Measurements from ENCODE around the gene HAO2.
A peak's percentile ranks its signal among the peaks of the same experiment; 100 is the strongest.
"Not testable (repeated sequence)": the region's sequence is repeated elsewhere in the genome, so short reads cannot be mapped to it uniquely, and the experiment has no call there.

The HAO2 gene

DNA sequence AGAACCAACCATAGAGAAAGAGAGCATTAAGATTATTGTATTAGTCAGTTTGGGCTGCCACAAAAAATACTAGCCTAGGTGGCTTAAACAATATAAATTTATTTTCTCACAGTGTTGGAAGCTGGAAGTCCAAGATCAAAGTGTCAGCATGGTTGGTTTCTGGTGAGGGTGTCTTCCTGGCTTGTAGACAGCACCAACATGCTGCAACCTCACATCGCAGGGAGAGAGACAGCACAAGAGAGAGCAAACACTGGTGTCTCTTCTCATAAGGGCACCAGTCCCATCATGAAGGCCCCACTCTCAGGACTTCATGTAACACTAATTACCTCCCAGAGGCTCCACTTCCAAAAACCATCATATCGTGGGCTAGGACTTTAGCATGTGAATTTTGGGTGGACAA lies 30.6 kb upstream of the HAO2 start:
- Histone ChIP-seq H3K4me3 (no peak overlapping the region), H3K27ac (no peak overlapping the region), H3K9ac (no peak overlapping the region), H4K20me1 (no peaks in the 10 kb centered on the region), H3K9me3 (replicated peaks in 1 of 11) (peaks cover 0 to 12% (median 4%) of the 10 kb centered on the region in 11 experiments; a peak in 5 of 22 replicates), H3K4me1 (no peaks in the 10 kb centered on the region), H3K36me3 (no peaks in the 10 kb centered on the region), H3K4me2 (no peak overlapping the region), H3K27me3 (no peaks in the 10 kb centered on the region)
- no peak for TF ChIP-seq Cebpa-rat (IDR thresholded peaks at IDR 0.05)

DNA sequence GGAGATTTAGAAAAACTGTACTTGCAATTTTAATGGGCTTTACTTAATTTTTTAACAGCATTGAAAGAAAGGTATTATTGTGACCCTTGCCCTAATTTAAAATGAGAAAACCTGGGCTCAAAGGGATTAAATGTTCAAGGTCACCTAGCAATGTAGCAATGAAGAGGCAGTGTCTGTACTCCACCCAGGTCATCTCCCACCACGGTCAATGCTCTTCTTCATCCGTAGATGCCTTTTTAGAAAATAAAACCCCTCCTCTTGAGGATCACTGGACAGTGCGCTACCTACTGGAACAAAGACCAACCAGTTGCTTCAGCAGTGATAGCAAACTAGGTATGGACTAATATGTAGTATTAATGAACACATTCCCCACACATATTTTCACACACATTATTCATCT lies 29.8 kb upstream of the HAO2 start:
- Histone ChIP-seq H3K4me3 (no peak overlapping the region), H3K4me2 (no peak overlapping the region), H3K9me3 (replicated peaks in 1 of 11) (peaks cover 0 to 9% (median 2%) of the 10 kb centered on the region in 11 experiments; a peak in 4 of 22 replicates), H3K36me3 (no peaks in the 10 kb centered on the region), H3K27ac (no peak overlapping the region), H4K20me1 (no peaks in the 10 kb centered on the region), H3K27me3 (no peaks in the 10 kb centered on the region), H3K9ac (no peak overlapping the region), H3K4me1 (no peaks in the 10 kb centered on the region)
- TF ChIP-seq Cebpa-rat (IDR thresholded peaks at IDR 0.05), result no peak

DNA sequence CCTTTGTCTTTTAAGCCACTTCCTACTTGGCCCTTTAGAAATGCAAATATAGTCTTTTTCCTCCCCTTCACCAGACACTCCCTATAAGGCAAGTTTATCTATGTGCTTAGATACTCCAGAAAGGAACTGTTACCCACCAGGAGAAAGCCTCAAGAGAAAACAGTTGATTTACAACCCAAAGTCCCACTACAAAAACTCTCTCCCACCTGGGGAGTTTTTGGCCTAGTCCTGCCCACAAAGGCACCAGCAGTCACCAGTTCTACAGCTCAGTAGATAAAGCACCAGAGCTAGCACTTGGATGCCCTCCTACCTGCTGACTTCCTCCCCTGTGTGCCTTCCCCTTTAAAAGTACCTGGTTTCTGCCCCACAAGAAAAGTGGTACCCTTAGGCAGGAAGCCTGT lies 27.7 kb upstream of the HAO2 start:
- H3K27ac ChIP-seq, result no peak overlapping the region
- TF ChIP-seq Cebpa-rat (IDR thresholded peaks at IDR 0.05), result no peak
- H3K36me3 ChIP-seq, result no peaks in the 10 kb centered on the region
- H4K20me1 ChIP-seq, result no peaks in the 10 kb centered on the region
- H3K9me3 ChIP-seq (replicated peaks in 1 of 11), result peaks cover 9 to 12% (median 10%) of the 10 kb centered on the region in 11 experiments; a peak in 18 of 22 replicates
- no peak overlapping the region for H3K4me3 ChIP-seq
- no peak overlapping the region for H3K9ac ChIP-seq
- H3K4me2 ChIP-seq, result no peak overlapping the region
- no peaks in the 10 kb centered on the region for H3K27me3 ChIP-seq
- no peaks in the 10 kb centered on the region for H3K4me1 ChIP-seq

DNA sequence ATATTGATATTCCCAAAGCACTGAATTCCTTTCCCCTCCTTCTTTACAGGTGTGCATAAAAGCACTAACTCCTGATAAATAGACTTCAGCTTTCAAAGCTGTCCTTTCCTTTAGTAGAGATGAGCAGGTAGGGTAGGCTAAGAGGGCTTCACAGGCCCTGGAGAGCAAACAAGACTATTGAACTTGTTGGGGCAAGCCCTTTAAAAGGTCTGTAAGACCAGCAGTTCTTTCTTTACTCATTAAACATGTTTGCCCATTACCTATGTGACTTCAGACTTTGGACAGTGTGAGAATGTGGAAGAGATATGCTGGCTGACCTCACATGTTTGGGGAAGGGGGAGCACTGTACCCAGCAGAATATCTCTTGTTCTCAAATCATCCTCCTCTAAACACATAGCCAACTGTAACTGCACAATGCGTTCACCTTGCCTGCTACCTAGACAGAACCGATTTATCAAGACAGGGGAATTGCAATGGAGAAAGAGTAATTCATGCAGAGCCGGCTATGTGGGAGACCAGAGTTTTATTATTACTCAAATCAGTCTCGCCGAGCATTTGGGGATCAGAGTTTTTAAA lies 27.1 kb upstream of the HAO2 start:
- no peak for TF ChIP-seq Cebpa-rat (IDR thresholded peaks at IDR 0.05)
- no peak overlapping the region for H3K9ac ChIP-seq
- no peaks in the 10 kb centered on the region for H4K20me1 ChIP-seq
- H3K4me1 ChIP-seq, result no peaks in the 10 kb centered on the region
- no peak overlapping the region for H3K4me3 ChIP-seq
- H3K4me2 ChIP-seq, result no peak overlapping the region
- H3K36me3 ChIP-seq, result no peaks in the 10 kb centered on the region
- no peak overlapping the region for H3K27ac ChIP-seq
- H3K27me3 ChIP-seq, result no peaks in the 10 kb centered on the region
- peaks cover 9 to 12% (median 10%) of the 10 kb centered on the region in 11 experiments; a peak in 18 of 22 replicates for H3K9me3 ChIP-seq (replicated peaks in 1 of 11)

DNA sequence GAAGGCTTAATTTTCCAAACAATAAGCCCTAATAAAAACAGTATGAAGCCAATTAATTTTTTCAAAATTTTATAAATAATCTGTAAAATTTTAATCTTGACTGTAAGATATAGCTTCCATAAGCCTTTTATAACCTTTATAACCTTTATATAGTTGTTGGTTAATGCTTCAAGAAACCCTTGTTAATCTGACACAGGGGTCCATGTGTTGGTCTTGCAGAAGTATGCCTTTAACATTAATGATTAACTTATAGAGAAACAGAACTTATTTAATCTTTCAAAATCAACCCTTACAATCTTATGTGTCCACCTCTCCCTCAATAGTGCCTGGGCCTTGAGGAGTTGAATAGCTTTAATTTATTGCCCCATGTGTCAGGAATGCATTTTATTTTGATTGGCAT lies 23.2 kb upstream of the HAO2 start:
- Histone ChIP-seq H3K27me3 (no peaks in the 10 kb centered on the region), H3K4me3 (no peak overlapping the region), H3K9ac (no peak overlapping the region), H3K4me1 (peaks cover 6 to 25% (median 8%) of the 10 kb centered on the region in 10 experiments; a peak in 15 of 20 replicates), H4K20me1 (no peaks in the 10 kb centered on the region), H3K36me3 (no peaks in the 10 kb centered on the region), H3K27ac (no peak overlapping the region), H3K4me2 (no peak overlapping the region), H3K9me3 (replicated peaks in 1 of 11) (peaks cover 9 to 12% (median 10%) of the 10 kb centered on the region in 11 experiments; a peak in 18 of 22 replicates)
- TF ChIP-seq Cebpa-rat (IDR thresholded peaks at IDR 0.05), result no peak

DNA sequence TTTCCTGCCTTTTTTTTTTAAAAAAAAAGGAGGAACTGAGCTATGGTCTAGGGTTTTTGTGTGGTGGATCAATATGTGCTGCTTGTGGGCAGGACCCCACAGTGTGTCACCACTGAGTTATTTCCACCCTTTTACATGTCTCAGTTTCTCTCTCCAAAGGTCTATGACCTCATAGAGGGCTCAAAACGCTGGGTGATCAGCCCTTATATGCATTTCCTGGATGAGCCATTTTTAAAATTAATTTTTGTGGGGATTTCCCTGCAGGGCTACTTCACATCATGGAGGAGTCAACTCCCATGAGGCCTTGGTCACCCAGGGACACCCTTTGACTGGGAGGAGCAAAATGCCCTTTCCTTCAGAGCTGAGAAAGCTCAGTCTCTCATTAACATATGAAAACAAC lies 20.7 kb upstream of the HAO2 start:
- peak overlapping the region in 9 of 11 experiments; percentile 16 to 64 (median 34); a peak in 15 of 22 replicates for H3K4me2 ChIP-seq
- H3K27ac ChIP-seq, result peak overlapping the region in 2 of 11 experiments; percentile 46 to 49; a peak in 4 of 22 replicates
- H3K27me3 ChIP-seq, result no peaks in the 10 kb centered on the region
- peaks cover 9 to 12% (median 10%) of the 10 kb centered on the region in 11 experiments; a peak in 18 of 22 replicates for H3K9me3 ChIP-seq (replicated peaks in 1 of 11)
- H3K9ac ChIP-seq, result no peak overlapping the region
- no peaks in the 10 kb centered on the region for H4K20me1 ChIP-seq
- no peak for TF ChIP-seq Cebpa-rat (IDR thresholded peaks at IDR 0.05)
- no peak overlapping the region for H3K4me3 ChIP-seq
- peaks cover 6 to 25% (median 8%) of the 10 kb centered on the region in 10 experiments; a peak in 15 of 20 replicates for H3K4me1 ChIP-seq
- no peaks in the 10 kb centered on the region for H3K36me3 ChIP-seq

DNA sequence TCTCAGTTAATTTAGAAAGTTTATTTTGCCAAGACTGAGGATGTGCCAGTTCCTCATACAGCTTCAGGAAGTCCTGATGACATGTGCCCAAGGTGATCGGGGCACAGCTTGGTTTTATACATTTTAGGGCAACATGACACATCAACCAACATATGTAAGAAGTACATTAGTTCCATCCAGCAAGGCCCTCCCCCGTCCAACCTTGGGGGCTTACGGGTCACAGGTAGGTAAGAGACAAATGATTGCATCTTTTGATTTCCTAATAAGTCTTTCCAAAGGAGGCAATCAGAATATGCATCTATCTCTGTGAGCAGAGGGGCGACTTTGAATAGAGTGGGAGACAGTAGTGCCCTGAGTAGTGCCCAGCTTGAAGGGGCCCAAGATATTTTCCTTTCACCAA lies 19.6 kb upstream of the HAO2 start:
- Histone ChIP-seq H3K4me3 (no peak overlapping the region), H3K4me2 (peak overlapping the region in 1 of 11 experiments; percentile 64; a peak in 2 of 22 replicates), H3K4me1 (peaks cover 6 to 25% (median 8%) of the 10 kb centered on the region in 10 experiments; a peak in 15 of 20 replicates), H3K27ac (no peak overlapping the region), H3K9ac (no peak overlapping the region), H4K20me1 (no peaks in the 10 kb centered on the region), H3K36me3 (no peaks in the 10 kb centered on the region), H3K27me3 (no peaks in the 10 kb centered on the region), H3K9me3 (replicated peaks in 1 of 11) (peaks cover 8 to 11% (median 9%) of the 10 kb centered on the region in 11 experiments; a peak in 18 of 22 replicates)
- TF ChIP-seq Cebpa-rat (IDR thresholded peaks at IDR 0.05), result no peak

DNA sequence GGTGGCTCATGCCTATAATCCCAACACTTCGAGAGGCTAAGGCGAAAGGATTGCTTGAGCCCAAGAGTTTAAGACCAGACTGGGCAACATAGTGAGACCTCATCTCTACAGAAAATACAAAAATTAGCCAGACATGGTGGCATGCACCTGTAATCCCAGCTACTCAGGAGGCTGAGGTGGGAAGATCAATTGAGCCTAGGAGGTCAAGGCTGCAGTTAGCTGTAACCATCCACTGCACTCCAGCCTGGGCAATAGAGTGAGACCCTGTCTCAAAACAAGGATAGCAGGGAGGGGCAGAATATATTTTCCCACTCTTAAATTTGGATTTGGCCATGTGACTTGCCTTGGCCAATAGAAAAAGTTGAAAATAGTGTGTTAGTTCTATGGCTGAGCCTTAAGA lies 17.7 kb upstream of the HAO2 start:
- H3K27ac ChIP-seq; H4K20me1 ChIP-seq; H3K27me3 ChIP-seq; H3K4me3 ChIP-seq; H3K4me2 ChIP-seq; H3K9ac ChIP-seq; H3K9me3 ChIP-seq (replicated peaks in 1 of 11); H3K36me3 ChIP-seq: not testable (repeated sequence)
- peaks cover 16 to 37% (median 19%) of the 10 kb centered on the region in 10 experiments; a peak in 16 of 20 replicates for H3K4me1 ChIP-seq

DNA sequence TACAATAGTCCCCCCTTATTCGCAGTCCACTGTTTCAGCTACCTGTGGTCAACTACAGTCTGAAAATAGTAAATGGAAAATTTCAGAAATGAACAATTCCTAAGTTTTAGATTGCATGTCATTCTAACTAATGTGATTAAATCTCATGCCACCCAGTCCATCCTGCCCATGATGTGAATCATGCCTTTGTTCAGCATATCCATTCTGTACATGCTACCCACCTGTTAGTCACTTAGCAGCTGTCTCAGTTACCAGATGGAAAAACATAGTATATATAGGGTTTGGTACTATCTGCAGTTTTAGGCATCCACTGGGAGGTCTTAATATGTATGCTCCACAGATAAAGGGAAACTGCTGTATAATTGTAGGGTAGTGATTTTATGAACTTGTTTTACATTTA lies 16.6 kb upstream of the HAO2 start:
- Histone ChIP-seq H3K9ac (no peak overlapping the region), H3K36me3 (no peaks in the 10 kb centered on the region), H3K27ac (no peak overlapping the region), H4K20me1 (no peaks in the 10 kb centered on the region), H3K9me3 (replicated peaks in 1 of 11) (peaks cover 0 to 15% (median 0%) of the 10 kb centered on the region in 11 experiments; a peak in 6 of 22 replicates), H3K4me2 (no peak overlapping the region), H3K4me1 (peaks cover 16 to 32% (median 19%) of the 10 kb centered on the region in 10 experiments; a peak in 16 of 20 replicates), H3K4me3 (no peak overlapping the region), H3K27me3 (no peaks in the 10 kb centered on the region)
- TF ChIP-seq Cebpa-rat (IDR thresholded peaks at IDR 0.05), result no peak

DNA sequence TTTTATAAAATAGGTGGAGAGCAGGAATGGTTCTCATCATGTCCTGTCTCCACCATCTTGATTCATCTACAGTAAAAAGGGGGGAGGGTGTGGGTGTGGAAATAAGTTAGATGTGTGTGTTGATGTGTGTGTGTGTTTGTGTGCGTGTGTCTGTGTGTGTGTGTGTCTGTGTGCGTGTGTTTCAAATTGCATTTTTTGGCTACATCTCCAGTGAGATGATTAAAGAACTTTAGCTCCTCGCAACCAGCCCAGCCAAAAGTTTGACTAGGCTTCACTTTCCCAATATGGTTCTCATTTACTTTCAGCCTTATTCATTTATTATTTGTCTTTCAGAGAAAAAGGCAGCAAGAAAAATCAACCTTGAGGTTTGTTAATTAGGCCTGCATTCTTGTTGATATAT lies 14.7 kb upstream of the HAO2 start:
- Histone ChIP-seq H4K20me1 (no peaks in the 10 kb centered on the region), H3K9me3 (replicated peaks in 1 of 11) (peaks cover 0 to 20% (median 0%) of the 10 kb centered on the region in 11 experiments; a peak in 6 of 22 replicates), H3K4me3 (no peak overlapping the region), H3K27me3 (no peaks in the 10 kb centered on the region), H3K4me1 (peaks cover 9 to 14% (median 12%) of the 10 kb centered on the region in 10 experiments; a peak in 13 of 20 replicates), H3K9ac (no peak overlapping the region), H3K4me2 (peak overlapping the region in 2 of 11 experiments; percentile 30 to 57; a peak in 5 of 22 replicates), H3K36me3 (no peaks in the 10 kb centered on the region), H3K27ac (peak overlapping the region in 4 of 11 experiments; percentile 12 to 33 (median 22); a peak in 4 of 22 replicates)
- TF ChIP-seq Cebpa-rat (IDR thresholded peaks at IDR 0.05), result no peak

Measured in BLaER1 treated with 17β-estradiol and CSF1 and Interleukin-3, amounts not matched to agents 10 nM and 100 nM (cell line).